Kidney epithelial cell (primary cell): Measurements from ENCODE around the gene FLII. TPM values are rescaled to one million over a fixed set of nuclear protein-coding genes. Genes with fewer than 3 reads are reported as not detected.

Experiments
- DNase-seq: peaks from one replicate; pipeline ENCODE4 v3.0.0-alpha.2; 2010; ENCODE audit warnings: low read depth
- H3K27me3 ChIP-seq: 2 replicates; pipeline ENCODE4 v1.6.0; 2011; ENCODE audit warnings: low read length; ENCODE audit not compliant: control insufficient read depth, insufficient read depth
- H3K36me3 ChIP-seq: 2 replicates; pipeline ENCODE4 v1.5.1; 2011; ENCODE audit warnings: low read length; ENCODE audit not compliant: control insufficient read depth, insufficient read depth
- H3K4me3 ChIP-seq: 2 replicates; pipeline ENCODE4 v1.5.1; 2011; ENCODE audit warnings: low read depth, mild to moderate bottlenecking, control low read depth, low read length
- CTCF ChIP-seq: IDR thresholded peaks from 2 replicates; pipeline ENCODE4 v1.5.1; 2011; ENCODE audit warnings: mild to moderate bottlenecking, moderate library complexity, low read length, control low read depth, inconsistent platforms; ENCODE audit not compliant: insufficient read depth, poor library complexity, severe bottlenecking
- total RNA-seq: library from RNA; depleted of rRNA; stranded (reverse); fragments of >200 nt; gene quantifications from 2 replicates; pipeline ENCODE4 v1.2.3, GENCODE V29; 2015

The FLII gene
- total RNA-seq, 1 donor from 2014 or later, result 512 TPM

- Histone ChIP-seq H3K4me3 (no peak overlapping the region), H3K36me3 (peaks cover 1% of the 10 kb centered on the region), H3K27me3 (no peaks in the 10 kb centered on the region)
- TF ChIP-seq CTCF, result no peak
- DNase-seq, result no peak
Measured at GRCh38 chr17:18270046-18270931, 11.8 kb upstream of the FLII start.

GRCh38 chr17:18267927-18268711 is 9.6 kb upstream of the FLII start:
- no peak for DNase-seq
- H3K27me3 ChIP-seq, result no peaks in the 10 kb centered on the region
- no peak for TF ChIP-seq CTCF
- no peaks in the 10 kb centered on the region for H3K36me3 ChIP-seq
- H3K4me3 ChIP-seq, result no peak overlapping the region

- Histone ChIP-seq H3K27me3 (no peaks in the 10 kb centered on the region), H3K36me3 (peaks cover 1% of the 10 kb centered on the region), H3K4me3 (no peak overlapping the region)
- no peak for TF ChIP-seq CTCF
- DNase-seq, result no peak
Measured at GRCh38 chr17:18267366-18267765, 8.8 kb upstream of the FLII start.

GRCh38 chr17:18263885-18264682 is 5.5 kb upstream of the FLII start:
- DNase-seq, result no peak
- Histone ChIP-seq H3K4me3 (no peak overlapping the region), H3K36me3 (peaks cover 1% of the 10 kb centered on the region), H3K27me3 (no peaks in the 10 kb centered on the region)
- no peak for TF ChIP-seq CTCF

GRCh38 chr17:18262641-18263040 is 4.1 kb upstream of the FLII start:
- no peak for TF ChIP-seq CTCF
- DNase-seq, result no peak
- Histone ChIP-seq H3K36me3 (peaks cover 1% of the 10 kb centered on the region), H3K4me3 (no peak overlapping the region), H3K27me3 (no peaks in the 10 kb centered on the region)
